T-helper 1 cell treated with Interleukin-12 subunit alpha and Interleukin-12 subunit beta and Interleukin-4 antibody, amounts not matched to agents 30 μg/mL and 1 μg/mL, for 36 hours (primary cell): ENCODE results near the gene MFRP.

Experiments
- H3K27ac Mint-ChIP-seq: one replicate; pipeline ENCODE4 v1.8.0; 2021; ENCODE audit warnings: mild to moderate bottlenecking, mixed read lengths
- H3K27me3 Mint-ChIP-seq: one replicate; pipeline ENCODE4 v1.8.0; 2021; ENCODE audit warnings: low read depth, mixed read lengths
- H3K36me3 Mint-ChIP-seq: one replicate; pipeline ENCODE4 v1.8.0; 2021; ENCODE audit warnings: low read depth, mixed read lengths
- H3K4me1 Mint-ChIP-seq: one replicate; pipeline ENCODE4 v1.8.0; 2021; ENCODE audit warnings: low read depth, mixed read lengths
- H3K4me3 Mint-ChIP-seq: one replicate; pipeline ENCODE4 v1.8.0; 2021; ENCODE audit warnings: mild to moderate bottlenecking, moderate library complexity, mixed read lengths
- H3K9me3 Mint-ChIP-seq: one replicate; pipeline ENCODE4 v1.8.0; 2021; ENCODE audit warnings: mixed read lengths

The MFRP gene

GRCh38 chr11:119315131-119316015 lies 31.1 kb downstream of the MFRP start:
- Mint-ChIP-seq H3K4me1 (peaks cover 15% of the 10 kb centered on the region), H3K36me3 (no peaks in the 10 kb centered on the region), H3K9me3 (no peaks in the 10 kb centered on the region), H3K27me3 (peaks cover 35% of the 10 kb centered on the region), H3K27ac (no peak overlapping the region), H3K4me3 (peak overlapping the region; percentile 48)

- H3K27ac Mint-ChIP-seq = no peak overlapping the region
- H3K9me3 Mint-ChIP-seq = no peaks in the 10 kb centered on the region
- peaks cover 34% of the 10 kb centered on the region for H3K27me3 Mint-ChIP-seq
- H3K4me1 Mint-ChIP-seq = peaks cover 12% of the 10 kb centered on the region
- H3K36me3 Mint-ChIP-seq = no peaks in the 10 kb centered on the region
- no peak overlapping the region for H3K4me3 Mint-ChIP-seq
Measured at GRCh38 chr11:119314726-119315125, 31.8 kb downstream of the MFRP start.

GRCh38 chr11:119310682-119311052 lies 35.8 kb downstream of the MFRP start:
- H3K4me3 Mint-ChIP-seq = no peak overlapping the region
- H3K36me3 Mint-ChIP-seq = no peaks in the 10 kb centered on the region
- H3K4me1 Mint-ChIP-seq = peaks cover 17% of the 10 kb centered on the region
- H3K9me3 Mint-ChIP-seq = no peaks in the 10 kb centered on the region
- H3K27ac Mint-ChIP-seq = no peak overlapping the region
- H3K27me3 Mint-ChIP-seq = peaks cover 8% of the 10 kb centered on the region

DNA sequence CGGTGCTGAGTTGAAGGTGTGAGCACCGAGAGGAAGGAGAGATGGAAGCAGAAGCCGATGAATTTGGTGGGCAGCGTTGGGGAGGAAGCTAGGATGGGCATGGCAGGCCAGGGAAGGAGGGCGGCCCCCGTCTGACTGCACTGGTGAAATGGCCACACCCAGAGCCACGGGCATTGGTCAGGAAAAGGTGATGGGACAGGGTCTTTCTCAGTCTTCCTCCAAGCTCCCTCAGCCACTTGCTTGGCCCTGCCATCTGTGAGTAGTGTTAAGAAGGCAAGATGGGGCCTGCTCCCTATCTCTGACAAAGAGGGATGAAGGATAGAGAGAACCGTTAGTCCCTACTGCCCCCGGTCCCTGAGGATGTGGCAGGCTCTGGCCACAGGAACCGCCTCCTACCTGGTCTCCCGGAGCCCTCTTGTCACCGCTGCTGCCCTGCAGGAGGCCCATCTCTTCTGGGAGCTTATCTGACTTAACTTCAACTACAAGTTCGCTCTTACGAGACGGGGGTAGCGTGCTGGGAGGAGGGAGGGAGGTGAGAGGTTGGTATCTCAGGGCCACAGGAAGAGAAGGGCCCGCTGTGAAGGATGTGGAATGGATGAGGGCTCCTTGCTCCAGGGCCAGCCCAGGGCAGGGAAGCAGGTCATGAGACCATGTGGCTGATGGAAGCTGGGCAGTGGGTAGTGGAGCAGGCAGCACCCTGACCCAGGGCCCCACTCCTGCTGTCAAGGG lies 36.4 kb downstream of the MFRP start:
- Mint-ChIP-seq H3K9me3 (no peaks in the 10 kb centered on the region), H3K27ac (no peak overlapping the region), H3K27me3 (peaks cover 4% of the 10 kb centered on the region), H3K4me3 (no peak overlapping the region), H3K36me3 (peaks cover 2% of the 10 kb centered on the region), H3K4me1 (peaks cover 18% of the 10 kb centered on the region)

DNA sequence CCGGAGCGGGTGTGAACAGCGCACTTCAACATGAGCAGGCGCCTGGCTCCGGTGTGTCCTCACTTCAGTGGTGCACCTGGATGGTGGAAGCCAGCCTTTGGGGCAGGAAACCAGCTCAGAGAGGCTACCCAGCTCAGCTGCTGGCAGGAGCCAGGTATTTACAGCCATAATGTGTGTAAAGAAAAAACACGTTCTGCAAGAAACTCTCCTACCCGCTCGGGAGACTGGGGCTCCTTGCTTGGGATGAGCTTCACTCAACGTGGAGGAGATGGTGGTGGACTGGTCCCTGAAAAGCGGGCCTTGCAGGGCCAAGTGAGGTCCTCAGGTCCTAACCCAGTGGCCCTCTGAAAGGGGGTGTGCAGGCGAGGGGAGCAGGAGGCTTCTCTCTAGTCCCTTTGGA lies 37.1 kb downstream of the MFRP start:
- peaks cover 3% of the 10 kb centered on the region for H3K36me3 Mint-ChIP-seq
- no peak overlapping the region for H3K4me3 Mint-ChIP-seq
- no peak overlapping the region for H3K27ac Mint-ChIP-seq
- H3K27me3 Mint-ChIP-seq = peaks cover 4% of the 10 kb centered on the region
- H3K9me3 Mint-ChIP-seq = no peaks in the 10 kb centered on the region
- peaks cover 22% of the 10 kb centered on the region for H3K4me1 Mint-ChIP-seq

DNA sequence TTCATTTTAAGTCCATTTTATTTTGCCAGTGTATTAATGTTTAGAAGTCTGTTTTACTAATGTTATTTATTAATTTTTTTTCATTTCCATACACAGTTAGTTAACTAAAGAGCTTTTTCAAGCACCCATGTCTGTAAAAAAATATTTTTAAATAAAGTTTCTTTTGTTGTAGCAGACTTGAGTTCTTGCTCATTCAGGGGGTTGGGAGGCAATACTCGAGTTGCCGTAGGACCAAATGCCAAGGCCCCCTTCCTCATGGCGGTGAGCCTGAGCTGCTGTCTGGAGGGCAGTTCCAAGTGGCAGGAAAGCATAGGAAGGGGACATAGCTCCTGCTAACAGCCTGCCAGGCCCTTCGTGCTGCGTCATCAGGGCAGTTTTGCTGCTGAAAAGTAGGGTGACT lies 38.5 kb downstream of the MFRP start:
- Mint-ChIP-seq H3K4me1 (peaks cover 22% of the 10 kb centered on the region), H3K4me3 (no peak overlapping the region), H3K36me3 (peaks cover 15% of the 10 kb centered on the region), H3K27ac (no peak overlapping the region), H3K9me3 (no peaks in the 10 kb centered on the region), H3K27me3 (no peaks in the 10 kb centered on the region)

DNA sequence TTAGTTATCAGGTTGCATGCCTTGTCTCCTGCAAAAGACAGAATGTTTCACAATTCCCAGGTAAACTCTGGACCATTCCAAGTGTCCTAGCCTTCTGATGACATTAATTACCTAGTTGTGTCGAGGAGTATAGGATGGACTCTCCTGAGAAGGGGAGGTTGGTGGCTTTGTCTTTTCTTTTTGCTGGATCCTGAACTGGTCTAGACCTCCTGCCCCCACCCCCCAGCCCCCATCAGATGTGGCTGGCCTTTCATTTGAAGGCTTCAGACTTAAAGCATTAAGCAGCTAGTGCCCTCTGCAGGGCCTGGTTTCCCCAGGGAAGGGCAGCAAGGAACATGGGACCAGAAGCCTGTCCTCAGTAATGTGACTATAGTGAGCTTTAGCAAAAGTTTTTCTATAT lies 39.3 kb downstream of the MFRP start:
- no peak overlapping the region for H3K4me3 Mint-ChIP-seq
- no peak overlapping the region for H3K27ac Mint-ChIP-seq
- H3K4me1 Mint-ChIP-seq = peaks cover 22% of the 10 kb centered on the region
- no peaks in the 10 kb centered on the region for H3K27me3 Mint-ChIP-seq
- peaks cover 21% of the 10 kb centered on the region for H3K36me3 Mint-ChIP-seq
- H3K9me3 Mint-ChIP-seq = no peaks in the 10 kb centered on the region

- H3K27me3 Mint-ChIP-seq = no peaks in the 10 kb centered on the region
- peak overlapping the region; percentile 5 for H3K4me3 Mint-ChIP-seq
- H3K9me3 Mint-ChIP-seq = no peaks in the 10 kb centered on the region
- peak overlapping the region; percentile 70 for H3K27ac Mint-ChIP-seq
- peaks cover 22% of the 10 kb centered on the region for H3K4me1 Mint-ChIP-seq
- peaks cover 22% of the 10 kb centered on the region for H3K36me3 Mint-ChIP-seq
Measured at GRCh38 chr11:119306373-119306890, 40.1 kb downstream of the MFRP start.

- Mint-ChIP-seq H3K9me3 (no peaks in the 10 kb centered on the region), H3K27ac (peak overlapping the region; percentile 77), H3K4me3 (no peak overlapping the region)
Measured at GRCh38 chr11:119305556-119306372, 40.7 kb downstream of the MFRP start.

GRCh38 chr11:119303227-119303718 lies 43.2 kb downstream of the MFRP start:
- Mint-ChIP-seq H3K4me3 (no peak overlapping the region), H3K27me3 (no peaks in the 10 kb centered on the region), H3K36me3 (peaks cover 47% of the 10 kb centered on the region), H3K9me3 (no peaks in the 10 kb centered on the region), H3K27ac (no peak overlapping the region), H3K4me1 (peaks cover 22% of the 10 kb centered on the region)

More at GRCh38 chr11:119305556-119306372, 40.7 kb downstream of the MFRP start:
- Mint-ChIP-seq H3K4me1 (peaks cover 22% of the 10 kb centered on the region), H3K27me3 (no peaks in the 10 kb centered on the region), H3K36me3 (peaks cover 26% of the 10 kb centered on the region)

- Mint-ChIP-seq H3K4me1 (peaks cover 7% of the 10 kb centered on the region), H3K36me3 (peaks cover 59% of the 10 kb centered on the region), H3K9me3 (no peaks in the 10 kb centered on the region), H3K27me3 (no peaks in the 10 kb centered on the region), H3K27ac (no peak overlapping the region), H3K4me3 (no peak overlapping the region)
Measured at GRCh38 chr11:119300198-119300964, 46.1 kb downstream of the MFRP start.

- no peaks in the 10 kb centered on the region for H3K27me3 Mint-ChIP-seq
- no peak overlapping the region for H3K4me3 Mint-ChIP-seq
- H3K36me3 Mint-ChIP-seq = peaks cover 56% of the 10 kb centered on the region
- no peaks in the 10 kb centered on the region for H3K9me3 Mint-ChIP-seq
- no peak overlapping the region for H3K27ac Mint-ChIP-seq
- no peaks in the 10 kb centered on the region for H3K4me1 Mint-ChIP-seq
Measured at GRCh38 chr11:119299416-119299815, 47.1 kb downstream of the MFRP start.

DNA sequence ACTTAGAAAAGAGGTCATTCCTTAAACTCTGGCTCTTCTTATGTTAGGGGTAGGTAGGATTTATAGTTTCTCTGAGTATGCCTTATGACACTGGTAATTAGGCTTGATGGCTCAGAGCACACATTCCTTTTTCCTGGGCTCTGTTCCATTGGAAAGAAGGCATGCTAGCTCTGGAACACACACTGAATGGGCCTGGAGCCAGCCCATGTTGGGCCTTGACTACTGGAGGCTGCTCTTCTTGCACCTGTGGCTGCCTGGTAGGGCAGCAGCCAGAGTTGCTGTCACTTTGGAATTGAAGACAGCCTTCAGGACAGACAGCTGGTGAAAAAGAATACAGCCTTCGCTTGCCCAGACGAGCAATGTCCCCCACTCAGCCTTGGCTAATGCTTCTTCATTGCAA lies 47.8 kb downstream of the MFRP start:
- Mint-ChIP-seq H3K4me1 (no peaks in the 10 kb centered on the region), H3K9me3 (no peaks in the 10 kb centered on the region), H3K27ac (no peak overlapping the region), H3K4me3 (no peak overlapping the region), H3K36me3 (peaks cover 52% of the 10 kb centered on the region), H3K27me3 (no peaks in the 10 kb centered on the region)
